Mucosa of descending colon (tissue), 3 donors: ENCODE data around the gene ZMAT3. TPM values are rescaled to one million over a fixed set of nuclear protein-coding genes. Genes with fewer than 3 reads are reported as not detected.
"Not testable (repeated sequence)": the region's sequence is repeated elsewhere in the genome, so short reads cannot be mapped to it uniquely, and the experiment has no call there.

ENCODE experiments used
- ATAC-seq: fragments of 200-7000 bp; cut with Tn5 transposase; one replicate; pipeline ENCODE4 v1.9.1; 2020; ENCODE audit warnings: mild to moderate bottlenecking, moderate library complexity
- DNase-seq, 3 donors: peaks; one replicate each; pipeline ENCODE4 v3.0.0-alpha.2; 2020
- H3K36me3 ChIP-seq: fragments of 200-600 bp; one replicate; pipeline ENCODE4 v1.8.0; 2021; ENCODE audit warnings: low read depth, mild to moderate bottlenecking
- H3K4me1 ChIP-seq: fragments of 200-600 bp; one replicate; pipeline ENCODE4 v1.8.0; 2021; ENCODE audit warnings: low read depth, mild to moderate bottlenecking
- H3K4me3 ChIP-seq: fragments of 200-600 bp; one replicate; pipeline ENCODE4 v1.8.0; 2021; ENCODE audit warnings: mild to moderate bottlenecking
- H3K9me3 ChIP-seq: fragments of 200-600 bp; one replicate; pipeline ENCODE4 v1.8.0; 2021; ENCODE audit warnings: mild to moderate bottlenecking
- CTCF ChIP-seq: fragments of 200-600 bp; IDR thresholded peaks from one replicate; pipeline ENCODE4 v1.8.0; 2022; ENCODE audit warnings: antibody characterized with exemption, mild to moderate bottlenecking
- intact Hi-C, 2 donors: fragments of 100-400 bp; cut with DNase I in 1 of 2; cut with micrococcal nuclease in 1 of 2; formaldehyde crosslinking; loops; one replicate each; pipeline versions ENCODE4 v1.11.0 to v1.11.1; 2022; cut with DNase I, micrococcal nuclease
- total RNA-seq, 3 donors: library from RNA; stranded (reverse); fragmentation: NEBNext Ultra II Directional in 2 of 3; extraction: Animal tissue kit (Norgen Biotek cat#: 25700) in 2 of 3; gene quantifications; one replicate each; pipeline versions ENCODE4 v1.2.1 to v1.2.4, GENCODE V29; 2021 to 2023
- donor health status: DM: no; HTN: no; CAD: no; lungs with moderate emphysema.
- donor health status: DM: no; HTN: no; CAD: no.
- donor health status: DM: no; HTN: yes; CAD: no.

The ZMAT3 gene
- total RNA-seq, 3 donors from 2014 or later: 9.3 to 22.2 (median 9.5) TPM

- intact Hi-C loops: no loop called here
- Histone ChIP-seq H3K4me3 (no peak overlapping the region), H3K9me3 (no peaks in the 10 kb centered on the region), H3K4me1 (no peaks in the 10 kb centered on the region), H3K36me3 (no peaks in the 10 kb centered on the region)
- ATAC-seq (peak; percentile 23), DNase-seq (no peak)
- no peak for TF ChIP-seq CTCF
Measured at GRCh38 chr3:179046497-179047353, 24.9 kb downstream of the ZMAT3 start.

GRCh38 chr3:179045719-179046402 lies 25.7 kb downstream of the ZMAT3 start:
- H3K9me3 ChIP-seq: no peaks in the 10 kb centered on the region
- intact Hi-C loops: no loop called here
- H3K4me1 ChIP-seq: no peaks in the 10 kb centered on the region
- no peak for DNase-seq
- ATAC-seq: no peak
- no peaks in the 10 kb centered on the region for H3K36me3 ChIP-seq
- TF ChIP-seq CTCF: no peak
- H3K4me3 ChIP-seq: no peak overlapping the region

GRCh38 chr3:179038899-179039251 lies 32.7 kb downstream of the ZMAT3 start:
- H3K36me3 ChIP-seq, H3K4me3 ChIP-seq, intact Hi-C loops, H3K9me3 ChIP-seq, H3K4me1 ChIP-seq, DNase-seq, ATAC-seq: not testable (repeated sequence)

- intact Hi-C loops: no loop called here
- Histone ChIP-seq H3K36me3 (no peaks in the 10 kb centered on the region), H3K4me1 (no peaks in the 10 kb centered on the region), H3K4me3 (no peak overlapping the region), H3K9me3 (no peaks in the 10 kb centered on the region)
- no peak for DNase-seq
- no peak for TF ChIP-seq CTCF
- ATAC-seq: no peak
Measured at GRCh38 chr3:179038216-179038898, 33.3 kb downstream of the ZMAT3 start.

GRCh38 chr3:179037351-179037750 lies 34.3 kb downstream of the ZMAT3 start:
- Histone ChIP-seq H3K4me1 (no peaks in the 10 kb centered on the region), H3K36me3 (no peaks in the 10 kb centered on the region), H3K9me3 (no peaks in the 10 kb centered on the region), H3K4me3 (no peak overlapping the region)
- TF ChIP-seq CTCF: no peak
- peak; percentile 11 to 68 (median 38) for DNase-seq
- intact Hi-C loops: no loop called here
- peak; percentile 69 for ATAC-seq
